Measurements from ENCODE around the gene HOXA6. TPM values are rescaled to one million over a fixed set of nuclear protein-coding genes. Genes with fewer than 3 reads are reported as not detected.

The HOXA6 gene
- total and polyA plus RNA-seq, 9 of the 15 experiments (the other 6 are each of a cell fraction or from before 2014, with no cell fraction given), result not detected

DNA sequence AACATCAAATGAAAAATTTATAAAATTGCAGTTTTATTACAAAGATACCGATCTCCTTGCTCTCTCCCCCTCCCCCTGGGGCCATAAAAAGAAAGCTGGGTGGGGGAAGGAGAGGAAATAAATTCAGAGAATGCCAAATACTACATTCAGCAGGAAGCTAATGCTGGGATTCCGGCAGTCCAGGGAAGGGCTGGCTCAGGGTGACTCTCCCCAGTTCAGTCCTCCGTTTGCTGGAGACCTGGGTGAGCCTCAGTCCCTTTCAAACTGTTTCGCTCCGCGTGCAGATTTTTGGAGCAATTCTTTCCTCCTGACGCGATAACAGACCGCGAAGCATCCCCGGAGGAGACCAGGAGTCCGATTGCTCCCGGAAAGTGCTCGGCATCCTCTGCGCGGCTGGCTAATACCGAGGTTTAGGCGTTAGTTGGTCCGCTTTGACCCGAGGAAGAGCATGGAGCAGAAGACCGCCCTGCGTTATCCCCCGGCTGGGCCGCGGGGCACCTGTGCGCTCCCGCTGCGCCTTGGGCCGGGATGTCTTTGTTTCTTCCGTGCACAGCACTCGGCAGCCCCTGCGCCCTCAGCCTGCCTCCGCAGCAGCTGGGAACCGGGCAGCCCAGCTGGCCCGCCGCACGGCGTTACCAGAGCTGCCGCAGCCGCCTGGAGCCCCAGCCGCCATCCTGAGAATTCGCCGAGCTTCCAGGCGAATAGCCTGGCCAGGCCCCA lies 41.2 kb downstream of the HOXA6 start:
- H3K9me3 ChIP-seq (replicated peaks; ENCODE audit: control insufficient read depth, insufficient read depth, low read depth, low read length), result no peaks in the 10 kb centered on the region
- ChIA-PET CTCF (ENCODE audit: low intra/inter-chr PET ratio) (no interaction called here), POLR2A (no interaction called here)
- no peak overlapping the region for H3K4me3 ChIP-seq
- no peaks in the 10 kb centered on the region for H3K9me1 ChIP-seq (ENCODE audit: control insufficient read depth, insufficient read depth, low read length)
- intact Hi-C loops (cut with micrococcal nuclease) (no loop called here), in situ Hi-C loops (cut with MboI) (no loop called here)
- no peak overlapping the region for H2AFZ ChIP-seq (ENCODE audit: low read depth, low read length)
- ATAC-seq (no peak), FAIRE-seq (no peak), DNase-seq (ENCODE audit: extremely low read depth in 1 of 4, low spot score in 3 of 4) (no peak)
- peaks cover 63 to 79% of the 10 kb centered on the region in 2 experiments for H3K27me3 ChIP-seq (ENCODE audit: control insufficient read depth in 2 of 2, insufficient read depth in 2 of 2, low read length in 2 of 2)
- H3K36me3 ChIP-seq (ENCODE audit: control insufficient read depth, insufficient read depth, low read length), result no peaks in the 10 kb centered on the region
- no peaks in the 10 kb centered on the region for H3K79me2 ChIP-seq (ENCODE audit: control insufficient read depth, insufficient read depth, low read length)
- TF ChIP-seq ZNF586 (CRISPR knock-in tag; conservative IDR thresholded peaks at IDR 0.05), result no peak
- no peak overlapping the region for H3K4me2 ChIP-seq (ENCODE audit: insufficient read depth, low read length)
- peaks cover 0 to 16% of the 10 kb centered on the region in 2 experiments; a peak in 2 of 5 replicates for H3K4me1 ChIP-seq (replicated peaks in 1 of 2; ENCODE audit: control insufficient read depth in 2 of 2, insufficient read depth in 2 of 2, low read length in 2 of 2)
- no peaks in the 10 kb centered on the region for H4K20me1 ChIP-seq (replicated peaks; ENCODE audit: control insufficient read depth, insufficient read depth, low read length)
- H3K27ac ChIP-seq (ENCODE audit: extremely low read depth, low read depth, low read length), result no peak overlapping the region
- H3K9ac ChIP-seq (ENCODE audit: insufficient read depth in 1 of 2, low read depth in 2 of 2, low read length in 2 of 2), result no peak overlapping the region
- WGBS (ENCODE audit: insufficient coverage, low coverage, missing lambda C conversion rate), result 22% methylated on average over 31 of the region's 44 CpGs
- no TSS peak for BruUV-seq (replicated peaks)

DNA sequence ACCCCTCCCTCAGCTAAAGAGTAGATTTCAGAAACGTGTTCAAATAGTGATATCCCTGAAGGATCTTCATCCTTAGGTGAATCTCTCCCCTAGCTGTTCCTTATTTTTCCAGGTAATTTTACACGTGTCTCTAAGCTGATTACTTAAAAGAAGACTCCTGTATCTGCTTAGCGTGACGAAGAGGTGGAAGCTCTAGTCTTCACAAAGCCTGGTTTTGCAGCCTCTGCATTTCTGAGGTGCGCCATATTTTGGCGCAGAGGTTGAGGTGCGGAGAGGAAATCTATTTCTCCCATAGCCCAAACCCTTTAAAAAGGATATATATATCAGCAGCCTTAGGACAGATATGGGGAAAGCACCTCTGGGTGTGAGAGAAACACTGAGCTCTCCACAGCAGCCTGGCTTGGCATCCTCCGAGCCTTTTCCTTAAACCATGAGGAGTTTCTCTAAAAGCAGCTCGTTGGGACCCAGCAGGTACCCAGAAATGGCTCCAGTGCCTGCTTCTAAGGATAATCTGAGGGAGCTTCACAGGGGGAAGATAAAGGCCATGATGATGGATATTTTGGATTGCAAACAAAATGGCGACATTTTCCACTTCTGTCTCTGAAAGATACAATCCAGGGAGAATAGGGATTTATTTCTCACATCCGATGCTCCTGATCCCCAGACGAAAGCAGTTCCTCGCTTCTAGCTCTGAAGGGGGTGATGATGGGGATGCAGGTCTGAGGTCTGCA lies 42.1 kb downstream of the HOXA6 start:
- ChIA-PET POLR2A (interaction anchor here (0.7 kb wide), 1 partner anchor 21 kb away, joined by 3 read pairs; no protein-coding TSS in a partner anchor), CTCF (ENCODE audit: low intra/inter-chr PET ratio) (no interaction called here)
- ATAC-seq, result no peak
- Histone ChIP-seq H3K9ac (ENCODE audit: insufficient read depth in 1 of 2, low read depth in 2 of 2, low read length in 2 of 2) (no peak overlapping the region), H3K27me3 (ENCODE audit: control insufficient read depth in 2 of 2, insufficient read depth in 2 of 2, low read length in 2 of 2) (peaks cover 67 to 78% of the 10 kb centered on the region in 2 experiments), H3K36me3 (ENCODE audit: control insufficient read depth, insufficient read depth, low read length) (no peaks in the 10 kb centered on the region), H3K4me1 (replicated peaks in 1 of 2; ENCODE audit: control insufficient read depth in 2 of 2, insufficient read depth in 2 of 2, low read length in 2 of 2) (peaks cover 0 to 14% of the 10 kb centered on the region in 2 experiments; a peak in 2 of 5 replicates), H3K27ac (ENCODE audit: extremely low read depth, low read depth, low read length) (no peak overlapping the region), H4K20me1 (replicated peaks; ENCODE audit: control insufficient read depth, insufficient read depth, low read length) (no peaks in the 10 kb centered on the region), H3K4me2 (ENCODE audit: insufficient read depth, low read length) (no peak overlapping the region), H3K9me1 (ENCODE audit: control insufficient read depth, insufficient read depth, low read length) (no peaks in the 10 kb centered on the region), H3K79me2 (ENCODE audit: control insufficient read depth, insufficient read depth, low read length) (no peaks in the 10 kb centered on the region), H2AFZ (ENCODE audit: low read depth, low read length) (no peak overlapping the region), H3K4me3 (no peak overlapping the region), H3K9me3 (replicated peaks; ENCODE audit: control insufficient read depth, insufficient read depth, low read depth, low read length) (no peaks in the 10 kb centered on the region)
- 2% methylated on average over 13 of the region's 13 CpGs for WGBS (ENCODE audit: insufficient coverage, low coverage, missing lambda C conversion rate)
- in situ Hi-C loops (cut with MboI), result no loop called here
- DNase-seq (ENCODE audit: extremely low read depth in 1 of 4, low spot score in 3 of 4), result no peak
- FAIRE-seq, result no peak
- no TSS peak for BruUV-seq (replicated peaks)
- intact Hi-C loops (cut with micrococcal nuclease), result no loop called here
- TF ChIP-seq TCF3 (CRISPR knock-in tag; IDR thresholded peaks at IDR 0.05), result no peak
- TF ChIP-seq, protein P1, sequence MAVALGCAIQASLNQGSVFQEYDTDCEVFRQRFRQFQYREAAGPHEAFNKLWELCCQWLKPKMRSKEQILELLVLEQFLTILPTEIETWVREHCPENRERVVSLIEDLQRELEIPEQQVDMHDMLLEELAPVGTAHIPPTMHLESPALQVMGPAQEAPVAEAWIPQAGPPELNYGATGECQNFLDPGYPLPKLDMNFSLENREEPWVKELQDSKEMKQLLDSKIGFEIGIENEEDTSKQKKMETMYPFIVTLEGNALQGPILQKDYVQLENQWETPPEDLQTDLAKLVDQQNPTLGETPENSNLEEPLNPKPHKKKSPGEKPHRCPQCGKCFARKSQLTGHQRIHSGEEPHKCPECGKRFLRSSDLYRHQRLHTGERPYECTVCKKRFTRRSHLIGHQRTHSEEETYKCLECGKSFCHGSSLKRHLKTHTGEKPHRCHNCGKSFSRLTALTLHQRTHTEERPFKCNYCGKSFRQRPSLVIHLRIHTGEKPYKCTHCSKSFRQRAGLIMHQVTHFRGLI (CRISPR knock-in tag; IDR thresholded peaks at IDR 0.05), result no peak
- TF ChIP-seq, protein P2, sequence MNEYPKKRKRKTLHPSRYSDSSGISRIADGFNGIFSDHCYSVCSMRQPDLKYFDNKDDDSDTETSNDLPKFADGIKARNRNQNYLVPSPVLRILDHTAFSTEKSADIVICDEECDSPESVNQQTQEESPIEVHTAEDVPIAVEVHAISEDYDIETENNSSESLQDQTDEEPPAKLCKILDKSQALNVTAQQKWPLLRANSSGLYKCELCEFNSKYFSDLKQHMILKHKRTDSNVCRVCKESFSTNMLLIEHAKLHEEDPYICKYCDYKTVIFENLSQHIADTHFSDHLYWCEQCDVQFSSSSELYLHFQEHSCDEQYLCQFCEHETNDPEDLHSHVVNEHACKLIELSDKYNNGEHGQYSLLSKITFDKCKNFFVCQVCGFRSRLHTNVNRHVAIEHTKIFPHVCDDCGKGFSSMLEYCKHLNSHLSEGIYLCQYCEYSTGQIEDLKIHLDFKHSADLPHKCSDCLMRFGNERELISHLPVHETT (CRISPR knock-in tag; conservative IDR thresholded peaks at IDR 0.05 in 1 of 2, IDR thresholded peaks at IDR 0.05 in 1 of 2), result no peak
- TF ChIP-seq EP400 (IDR thresholded peaks at IDR 0.05), result no peak
- no peak for TF ChIP-seq NBN (IDR thresholded peaks at IDR 0.05; ENCODE audit: low read depth)
- no peak for TF ChIP-seq NR3C1 (CRISPR knock-in tag; IDR thresholded peaks at IDR 0.05)
- TF ChIP-seq, protein P3, sequence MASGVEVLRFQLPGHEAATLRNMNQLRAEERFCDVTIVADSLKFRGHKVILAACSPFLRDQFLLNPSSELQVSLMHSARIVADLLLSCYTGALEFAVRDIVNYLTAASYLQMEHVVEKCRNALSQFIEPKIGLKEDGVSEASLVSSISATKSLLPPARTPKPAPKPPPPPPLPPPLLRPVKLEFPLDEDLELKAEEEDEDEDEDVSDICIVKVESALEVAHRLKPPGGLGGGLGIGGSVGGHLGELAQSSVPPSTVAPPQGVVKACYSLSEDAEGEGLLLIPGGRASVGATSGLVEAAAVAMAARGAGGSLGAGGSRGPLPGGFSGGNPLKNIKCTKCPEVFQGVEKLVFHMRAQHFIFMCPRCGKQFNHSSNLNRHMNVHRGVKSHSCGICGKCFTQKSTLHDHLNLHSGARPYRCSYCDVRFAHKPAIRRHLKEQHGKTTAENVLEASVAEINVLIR (CRISPR knock-in tag; IDR thresholded peaks at IDR 0.05), result no peak
